GM19463 (cell line): Measurements from ENCODE around the gene SUCNR1.

Experiments used
- ATAC-seq: cut with Tn5 transposase; IDR thresholded peaks from one replicate; pipeline ENCODE4 v1.9.1; 2021; ENCODE audit warnings: mild to moderate bottlenecking, moderate library complexity; ENCODE audit not compliant: unreplicated experiment

SUCNR1 gene

GRCh38 chr3:151933234-151933853 is 59.9 kb downstream of the SUCNR1 start:
- ATAC-seq, result no peak
